GM23338 (cell line): ENCODE results near the gene MARCHF3.

Source experiments
- EZH2 ChIP-seq: fragments of 200-600 bp; sonication (generic); IDR thresholded peaks from one replicate; pipeline ENCODE4 v1.8.0; 2017; ENCODE audit warnings: antibody characterized with exemption, mild to moderate bottlenecking, low read depth; ENCODE audit not compliant: unreplicated experiment
- STAT1 ChIP-seq: IDR thresholded peaks from one replicate; pipeline ENCODE4 v1.6.1; 2016; ENCODE audit warnings: antibody characterized with exemption; ENCODE audit not compliant: unreplicated experiment

- TF ChIP-seq EZH2 (no peak), STAT1 (no peak)
Measured at GRCh38 chr5:126972062-126972895, 58.1 kb downstream of the MARCHF3 start.
